GM23338 (cell line): ENCODE results near the gene PER1.

Source experiments
- CREB1 ChIP-seq: fragments of 250-450 bp; sonication (Bioruptor Pico); IDR thresholded peaks from 2 replicates; pipeline ENCODE4 v1.5.0; 2020; ENCODE audit warnings: low read depth, mild to moderate bottlenecking, moderate library complexity
- EZH2 ChIP-seq: fragments of 200-600 bp; sonication (generic); IDR thresholded peaks from one replicate; pipeline ENCODE4 v1.8.0; 2017; ENCODE audit warnings: antibody characterized with exemption, mild to moderate bottlenecking, low read depth; ENCODE audit not compliant: unreplicated experiment
- EZH2phosphoT487 ChIP-seq: fragments of 200-600 bp; sonication (generic); IDR thresholded peaks from one replicate; pipeline ENCODE4 v1.8.1; 2018; ENCODE audit warnings: antibody characterized with exemption; ENCODE audit not compliant: unreplicated experiment
- JUNB ChIP-seq: IDR thresholded peaks from one replicate; pipeline ENCODE4 v1.6.1; 2016; ENCODE audit warnings: antibody characterized with exemption; ENCODE audit not compliant: unreplicated experiment
- NANOG ChIP-seq: IDR thresholded peaks from 2 replicates; pipeline ENCODE4 v1.6.1; 2016; ENCODE audit warnings: antibody characterized with exemption, borderline replicate concordance
- POLR2AphosphoS5 ChIP-seq: IDR thresholded peaks from 2 replicates; pipeline ENCODE4 v1.6.1; 2016; ENCODE audit warnings: antibody characterized with exemption, low read depth
- STAT1 ChIP-seq: IDR thresholded peaks from one replicate; pipeline ENCODE4 v1.6.1; 2016; ENCODE audit warnings: antibody characterized with exemption; ENCODE audit not compliant: unreplicated experiment
- ZNF114 ChIP-seq: fragments of 250-450 bp; sonication (Bioruptor Pico); IDR thresholded peaks from 2 replicates; pipeline ENCODE4 v1.5.0; 2020; ENCODE audit warnings: mild to moderate bottlenecking, moderate library complexity
- TF ChIP-seq, protein P1 (sequence below), 2 experiments: fragments of 200-600 bp in 1 of 2; sonication (generic) in 1 of 2; conservative IDR thresholded peaks; 2 replicates each; pipeline versions ENCODE4 v1.5.1 to v1.6.1; 2016 to 2017; ENCODE audit warnings: antibody characterized with exemption in 2 of 2, low read depth in 2 of 2, mild to moderate bottlenecking in 2 of 2, moderate library complexity in 1 of 2
- TF ChIP-seq, protein P2 (sequence below): IDR thresholded peaks from one replicate; pipeline ENCODE4 v1.6.1; 2018; ENCODE audit warnings: antibody characterized with exemption; ENCODE audit not compliant: unreplicated experiment
- TF ChIP-seq, protein P3 (sequence below): IDR thresholded peaks from 2 replicates; pipeline ENCODE4 v1.6.1; 2016; ENCODE audit warnings: antibody characterized with exemption

DNA sequence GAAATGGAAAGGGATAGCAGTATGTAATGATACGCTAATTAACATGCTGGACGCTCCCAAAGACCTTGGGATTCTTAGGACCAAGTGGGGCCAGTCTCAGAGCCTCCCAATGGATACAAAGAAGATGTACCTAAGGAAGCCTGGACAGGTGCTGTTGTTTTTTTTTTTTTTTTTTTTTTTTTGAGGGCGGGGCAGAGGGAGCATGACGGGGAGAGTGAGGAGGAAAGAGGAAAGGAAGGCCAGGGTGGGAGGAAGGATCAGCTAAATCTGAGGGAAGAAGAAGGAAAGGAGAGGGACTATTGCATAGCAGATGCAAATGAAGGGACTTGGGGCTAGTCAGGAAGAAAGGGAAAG, 8.0 kb upstream of the PER1 start:
- TF ChIP-seq, protein P1, sequence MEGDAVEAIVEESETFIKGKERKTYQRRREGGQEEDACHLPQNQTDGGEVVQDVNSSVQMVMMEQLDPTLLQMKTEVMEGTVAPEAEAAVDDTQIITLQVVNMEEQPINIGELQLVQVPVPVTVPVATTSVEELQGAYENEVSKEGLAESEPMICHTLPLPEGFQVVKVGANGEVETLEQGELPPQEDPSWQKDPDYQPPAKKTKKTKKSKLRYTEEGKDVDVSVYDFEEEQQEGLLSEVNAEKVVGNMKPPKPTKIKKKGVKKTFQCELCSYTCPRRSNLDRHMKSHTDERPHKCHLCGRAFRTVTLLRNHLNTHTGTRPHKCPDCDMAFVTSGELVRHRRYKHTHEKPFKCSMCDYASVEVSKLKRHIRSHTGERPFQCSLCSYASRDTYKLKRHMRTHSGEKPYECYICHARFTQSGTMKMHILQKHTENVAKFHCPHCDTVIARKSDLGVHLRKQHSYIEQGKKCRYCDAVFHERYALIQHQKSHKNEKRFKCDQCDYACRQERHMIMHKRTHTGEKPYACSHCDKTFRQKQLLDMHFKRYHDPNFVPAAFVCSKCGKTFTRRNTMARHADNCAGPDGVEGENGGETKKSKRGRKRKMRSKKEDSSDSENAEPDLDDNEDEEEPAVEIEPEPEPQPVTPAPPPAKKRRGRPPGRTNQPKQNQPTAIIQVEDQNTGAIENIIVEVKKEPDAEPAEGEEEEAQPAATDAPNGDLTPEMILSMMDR (conservative IDR thresholded peaks at IDR 0.05; ENCODE audit: low read depth in 2 of 2): no peak
- no peak for TF ChIP-seq JUNB
- TF ChIP-seq, protein P2, sequence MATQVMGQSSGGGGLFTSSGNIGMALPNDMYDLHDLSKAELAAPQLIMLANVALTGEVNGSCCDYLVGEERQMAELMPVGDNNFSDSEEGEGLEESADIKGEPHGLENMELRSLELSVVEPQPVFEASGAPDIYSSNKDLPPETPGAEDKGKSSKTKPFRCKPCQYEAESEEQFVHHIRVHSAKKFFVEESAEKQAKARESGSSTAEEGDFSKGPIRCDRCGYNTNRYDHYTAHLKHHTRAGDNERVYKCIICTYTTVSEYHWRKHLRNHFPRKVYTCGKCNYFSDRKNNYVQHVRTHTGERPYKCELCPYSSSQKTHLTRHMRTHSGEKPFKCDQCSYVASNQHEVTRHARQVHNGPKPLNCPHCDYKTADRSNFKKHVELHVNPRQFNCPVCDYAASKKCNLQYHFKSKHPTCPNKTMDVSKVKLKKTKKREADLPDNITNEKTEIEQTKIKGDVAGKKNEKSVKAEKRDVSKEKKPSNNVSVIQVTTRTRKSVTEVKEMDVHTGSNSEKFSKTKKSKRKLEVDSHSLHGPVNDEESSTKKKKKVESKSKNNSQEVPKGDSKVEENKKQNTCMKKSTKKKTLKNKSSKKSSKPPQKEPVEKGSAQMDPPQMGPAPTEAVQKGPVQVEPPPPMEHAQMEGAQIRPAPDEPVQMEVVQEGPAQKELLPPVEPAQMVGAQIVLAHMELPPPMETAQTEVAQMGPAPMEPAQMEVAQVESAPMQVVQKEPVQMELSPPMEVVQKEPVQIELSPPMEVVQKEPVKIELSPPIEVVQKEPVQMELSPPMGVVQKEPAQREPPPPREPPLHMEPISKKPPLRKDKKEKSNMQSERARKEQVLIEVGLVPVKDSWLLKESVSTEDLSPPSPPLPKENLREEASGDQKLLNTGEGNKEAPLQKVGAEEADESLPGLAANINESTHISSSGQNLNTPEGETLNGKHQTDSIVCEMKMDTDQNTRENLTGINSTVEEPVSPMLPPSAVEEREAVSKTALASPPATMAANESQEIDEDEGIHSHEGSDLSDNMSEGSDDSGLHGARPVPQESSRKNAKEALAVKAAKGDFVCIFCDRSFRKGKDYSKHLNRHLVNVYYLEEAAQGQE: no peak
- TF ChIP-seq EZH2: no peak
- TF ChIP-seq NANOG: no peak
- TF ChIP-seq POLR2AphosphoS5: no peak
- no peak for TF ChIP-seq CREB1 (CRISPR knock-in tag)
- TF ChIP-seq, protein P3, sequence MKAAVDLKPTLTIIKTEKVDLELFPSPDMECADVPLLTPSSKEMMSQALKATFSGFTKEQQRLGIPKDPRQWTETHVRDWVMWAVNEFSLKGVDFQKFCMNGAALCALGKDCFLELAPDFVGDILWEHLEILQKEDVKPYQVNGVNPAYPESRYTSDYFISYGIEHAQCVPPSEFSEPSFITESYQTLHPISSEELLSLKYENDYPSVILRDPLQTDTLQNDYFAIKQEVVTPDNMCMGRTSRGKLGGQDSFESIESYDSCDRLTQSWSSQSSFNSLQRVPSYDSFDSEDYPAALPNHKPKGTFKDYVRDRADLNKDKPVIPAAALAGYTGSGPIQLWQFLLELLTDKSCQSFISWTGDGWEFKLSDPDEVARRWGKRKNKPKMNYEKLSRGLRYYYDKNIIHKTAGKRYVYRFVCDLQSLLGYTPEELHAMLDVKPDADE: no peak
- no peak for TF ChIP-seq ZNF114 (CRISPR knock-in tag)
- TF ChIP-seq EZH2phosphoT487: no peak
- TF ChIP-seq STAT1: no peak
